Measurements from ENCODE around the gene MAGEA10.

MAGEA10 gene

DNA sequence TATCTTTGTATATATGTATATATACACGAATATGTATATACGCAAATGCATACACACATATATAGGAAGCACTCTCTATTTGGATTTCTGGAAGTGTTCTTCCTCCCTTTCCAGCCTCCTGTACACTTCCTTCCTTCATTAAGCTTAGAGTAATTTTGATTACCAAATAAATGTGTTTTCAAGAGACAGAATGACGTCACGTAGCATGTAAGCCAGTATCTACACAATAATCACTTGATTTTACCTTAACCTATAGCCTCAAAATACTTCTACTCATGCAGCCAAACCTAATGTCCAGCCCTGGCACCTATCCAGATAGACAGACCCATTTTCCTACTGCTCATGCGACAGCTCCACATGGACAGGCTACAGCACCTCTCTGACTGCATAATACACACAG, 29.9 kb downstream of the MAGEA10 start:
- TF ChIP-seq GATA2 (IDR thresholded peaks at IDR 0.05; ENCODE audit: low read depth, low read length) (no peak), GATA3 (IDR thresholded peaks at IDR 0.05; ENCODE audit: low read depth, low read length) (no peak)

DNA sequence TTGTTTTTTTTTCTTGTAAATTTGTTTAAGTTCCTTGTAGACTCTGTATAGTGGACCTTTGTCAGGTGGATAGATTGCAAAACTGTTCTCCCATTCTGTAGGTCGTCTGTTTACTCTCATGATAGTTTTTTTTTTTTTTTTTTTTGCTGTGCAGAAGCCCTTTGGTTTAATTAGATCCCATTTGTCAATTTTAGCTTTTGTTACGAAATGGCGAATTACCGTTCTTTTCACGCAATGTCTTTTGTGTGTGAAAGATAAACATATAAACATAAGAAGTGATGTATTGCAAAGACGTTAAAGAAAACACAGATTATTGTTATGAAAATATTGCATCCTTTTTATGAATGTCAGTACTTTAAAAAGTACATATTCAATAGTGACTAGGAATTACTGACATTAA, 34.5 kb downstream of the MAGEA10 start:
- TF ChIP-seq GATA2 (IDR thresholded peaks at IDR 0.05; ENCODE audit: low read depth, low read length) (no peak), GATA3 (IDR thresholded peaks at IDR 0.05; ENCODE audit: low read depth, low read length) (no peak)

DNA sequence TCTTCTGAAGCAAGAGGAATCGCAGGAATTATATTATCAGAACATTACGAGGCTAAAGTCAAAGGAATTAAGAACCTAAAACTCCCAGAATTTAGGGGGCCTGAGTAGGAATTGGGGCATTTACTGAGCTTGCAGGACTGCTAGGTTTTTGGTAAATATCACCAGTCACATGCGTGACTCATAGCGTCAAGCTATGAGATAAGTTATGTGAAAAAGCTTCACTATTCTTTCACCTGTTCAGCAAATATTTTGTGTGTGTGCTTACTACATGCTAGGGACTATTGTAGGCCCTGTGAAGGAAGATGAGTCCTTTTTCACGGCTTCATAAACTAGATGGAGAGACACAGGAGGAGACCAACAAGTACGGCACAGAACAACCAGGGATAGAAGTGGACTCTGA, 52.2 kb downstream of the MAGEA10 start:
- TF ChIP-seq GATA2 (IDR thresholded peaks at IDR 0.05; ENCODE audit: low read depth, low read length) = no peak
- TF ChIP-seq GATA3 (IDR thresholded peaks at IDR 0.05; ENCODE audit: low read depth, low read length) = no peak

All from SH-SY5Y (cell line).